ENCODE data around the gene ITFG1. TPM values are rescaled to one million over a fixed set of nuclear protein-coding genes. Genes with fewer than 3 reads are reported as not detected.

Gene ITFG1
- total RNA-seq, 4 donors from 2014 or later, result 40.7 to 54.0 (median 45.2) TPM

DNA sequence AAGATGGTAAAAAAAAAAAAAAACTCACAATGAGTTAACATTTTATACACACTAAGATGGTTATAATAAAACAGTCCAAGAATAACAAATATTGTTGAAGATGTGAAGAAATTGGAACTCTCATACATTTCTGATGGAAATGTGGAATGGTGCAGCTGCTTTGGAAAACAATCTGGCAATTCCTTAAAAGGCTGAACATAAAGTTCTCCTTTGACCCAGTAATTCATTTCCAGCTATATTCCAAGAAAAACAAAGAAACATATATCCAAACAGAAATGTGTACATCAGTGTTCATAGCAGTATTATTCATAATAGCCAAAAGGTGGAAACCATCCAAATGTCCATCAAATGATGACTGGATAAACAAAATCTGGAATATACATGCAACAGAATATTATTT lies 219.8 kb downstream of the ITFG1 start:
- no peak for ATAC-seq
- H3K27me3 ChIP-seq, result no peaks in the 10 kb centered on the region
- TF ChIP-seq, protein P1, sequence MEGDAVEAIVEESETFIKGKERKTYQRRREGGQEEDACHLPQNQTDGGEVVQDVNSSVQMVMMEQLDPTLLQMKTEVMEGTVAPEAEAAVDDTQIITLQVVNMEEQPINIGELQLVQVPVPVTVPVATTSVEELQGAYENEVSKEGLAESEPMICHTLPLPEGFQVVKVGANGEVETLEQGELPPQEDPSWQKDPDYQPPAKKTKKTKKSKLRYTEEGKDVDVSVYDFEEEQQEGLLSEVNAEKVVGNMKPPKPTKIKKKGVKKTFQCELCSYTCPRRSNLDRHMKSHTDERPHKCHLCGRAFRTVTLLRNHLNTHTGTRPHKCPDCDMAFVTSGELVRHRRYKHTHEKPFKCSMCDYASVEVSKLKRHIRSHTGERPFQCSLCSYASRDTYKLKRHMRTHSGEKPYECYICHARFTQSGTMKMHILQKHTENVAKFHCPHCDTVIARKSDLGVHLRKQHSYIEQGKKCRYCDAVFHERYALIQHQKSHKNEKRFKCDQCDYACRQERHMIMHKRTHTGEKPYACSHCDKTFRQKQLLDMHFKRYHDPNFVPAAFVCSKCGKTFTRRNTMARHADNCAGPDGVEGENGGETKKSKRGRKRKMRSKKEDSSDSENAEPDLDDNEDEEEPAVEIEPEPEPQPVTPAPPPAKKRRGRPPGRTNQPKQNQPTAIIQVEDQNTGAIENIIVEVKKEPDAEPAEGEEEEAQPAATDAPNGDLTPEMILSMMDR (IDR thresholded peaks at IDR 0.05), result no peak
- no peak for TF ChIP-seq POLR2A (IDR thresholded peaks at IDR 0.05)
- TF ChIP-seq POLR2AphosphoS5 (IDR thresholded peaks at IDR 0.05), result no peak
- TF ChIP-seq EP300 (IDR thresholded peaks at IDR 0.05), result no peak
- no peaks in the 10 kb centered on the region for H3K9me3 ChIP-seq
- no peak overlapping the region for H3K27ac ChIP-seq
- H3K4me3 ChIP-seq, result no peak overlapping the region
- no peaks in the 10 kb centered on the region for H3K4me1 ChIP-seq
- peaks cover 0 to 25% of the 10 kb centered on the region in 2 donors for H3K36me3 ChIP-seq

DNA sequence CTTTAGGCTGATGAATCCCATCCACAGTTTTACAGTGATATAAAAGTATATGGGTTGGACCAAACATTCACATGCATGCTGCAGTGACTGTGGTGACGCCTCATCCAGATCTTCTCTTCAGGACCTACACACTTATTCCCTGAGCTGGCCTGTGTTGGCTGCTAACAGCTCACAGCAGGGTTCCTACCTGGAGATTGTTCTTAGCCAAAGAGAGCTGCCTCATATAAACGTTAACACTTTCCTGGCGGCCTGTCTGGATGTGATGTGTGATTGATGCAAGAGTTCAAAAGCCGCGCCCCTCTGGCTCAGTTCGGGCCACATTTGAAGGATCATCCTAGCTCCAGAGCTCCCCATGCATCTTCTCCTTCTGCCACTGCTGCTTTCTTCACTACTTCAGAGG lies 224.1 kb downstream of the ITFG1 start:
- H3K27me3 ChIP-seq, result no peaks in the 10 kb centered on the region
- no peaks in the 10 kb centered on the region for H3K4me1 ChIP-seq
- H3K4me3 ChIP-seq, result no peak overlapping the region
- H3K36me3 ChIP-seq, result peaks cover 0 to 36% of the 10 kb centered on the region in 2 donors
- H3K27ac ChIP-seq, result no peak overlapping the region
- no peaks in the 10 kb centered on the region for H3K9me3 ChIP-seq
- ATAC-seq, result no peak
- 73 to 80% methylated on average over 1 to 6 of the region's 6 CpGs for WGBS, 2 donors (ENCODE audit: low coverage in 1 of 2)
- TF ChIP-seq POLR2AphosphoS5 (IDR thresholded peaks at IDR 0.05) (no peak), EP300 (IDR thresholded peaks at IDR 0.05) (no peak), POLR2A (IDR thresholded peaks at IDR 0.05) (no peak)
- TF ChIP-seq, protein P1 (IDR thresholded peaks at IDR 0.05), result no peak

DNA sequence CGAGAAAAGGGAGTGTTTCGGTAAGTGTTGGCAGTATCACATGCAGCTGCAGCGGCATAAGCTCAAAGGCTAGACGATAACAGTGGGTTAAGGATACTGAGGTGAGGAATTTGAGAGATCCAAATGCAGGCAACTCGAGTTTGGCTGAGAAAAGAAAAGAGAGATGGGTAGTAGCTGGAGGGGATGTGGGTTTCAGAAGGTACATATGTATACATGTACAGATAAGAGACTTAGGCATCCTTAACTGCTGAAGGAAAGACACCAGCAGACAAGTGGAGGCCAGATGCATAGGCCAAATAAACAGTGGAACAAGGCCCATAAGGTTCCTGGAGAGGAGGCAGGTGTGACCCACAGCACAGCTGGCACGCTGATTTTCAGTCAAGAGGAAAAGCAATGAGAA lies 230.6 kb downstream of the ITFG1 start:
- Histone ChIP-seq H3K27me3 (no peaks in the 10 kb centered on the region), H3K4me1 (no peaks in the 10 kb centered on the region), H3K9me3 (no peaks in the 10 kb centered on the region), H3K27ac (no peak overlapping the region), H3K36me3 (peaks cover 0 to 30% of the 10 kb centered on the region in 2 donors), H3K4me3 (no peak overlapping the region)
- ATAC-seq, result no peak
- WGBS, 2 donors (ENCODE audit: low coverage in 1 of 2), result 83 to 87% methylated on average over 3 to 5 of the region's 6 CpGs
- TF ChIP-seq POLR2A (IDR thresholded peaks at IDR 0.05) (no peak), EP300 (IDR thresholded peaks at IDR 0.05) (no peak), POLR2AphosphoS5 (IDR thresholded peaks at IDR 0.05) (no peak)
- TF ChIP-seq, protein P1 (IDR thresholded peaks at IDR 0.05), result no peak

DNA sequence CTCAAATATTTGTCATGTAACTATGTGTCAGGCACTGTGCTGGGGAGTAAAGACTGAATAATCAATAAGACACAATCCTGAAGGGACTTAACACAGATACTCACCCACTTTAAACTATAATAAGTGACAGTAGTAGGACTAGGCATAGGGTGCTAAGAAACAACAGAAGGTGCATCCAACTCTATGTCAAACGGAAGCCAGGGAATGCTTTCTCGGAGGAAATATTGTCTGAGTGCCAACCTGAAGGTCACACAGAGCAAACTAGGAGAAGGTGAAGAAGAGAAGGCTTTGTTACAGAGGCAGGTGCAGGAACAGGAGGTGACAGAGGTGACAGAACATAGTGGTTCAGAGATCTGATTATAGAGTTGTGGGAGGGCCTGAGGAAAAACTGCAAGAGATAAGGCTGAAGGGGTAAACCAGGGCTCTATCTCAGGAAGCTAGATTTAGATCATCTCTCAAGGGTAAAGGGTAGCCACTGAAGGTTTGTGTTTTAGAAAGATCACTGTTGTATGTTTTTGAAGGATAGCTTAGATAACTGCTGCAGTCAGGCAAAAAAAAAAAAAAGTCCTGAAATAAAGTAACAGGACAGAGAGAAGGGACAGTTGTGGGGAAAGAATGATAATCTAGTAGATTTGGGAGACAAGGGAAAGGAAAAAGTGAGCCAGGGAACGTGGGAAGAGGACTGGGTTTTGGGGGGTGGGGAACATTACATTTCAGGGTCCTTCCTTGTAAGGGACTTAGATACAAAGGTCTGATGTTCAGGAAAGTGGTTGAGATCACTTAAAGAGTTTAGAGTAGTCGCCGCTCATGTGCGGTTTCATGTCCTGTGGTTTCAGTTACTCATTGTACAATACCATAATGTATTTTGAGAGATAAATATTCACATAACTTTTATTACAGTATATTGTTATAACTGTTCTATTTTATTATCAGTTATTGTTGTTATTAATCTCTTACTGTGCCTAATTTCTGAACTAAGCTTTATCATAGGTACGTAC lies 231.5 kb downstream of the ITFG1 start:
- no peak for TF ChIP-seq EP300 (IDR thresholded peaks at IDR 0.05)
- no peak for TF ChIP-seq POLR2AphosphoS5 (IDR thresholded peaks at IDR 0.05)
- TF ChIP-seq, protein P1 (IDR thresholded peaks at IDR 0.05), result no peak
- TF ChIP-seq POLR2A (IDR thresholded peaks at IDR 0.05), result no peak
- Histone ChIP-seq H3K36me3 (peaks cover 0 to 30% of the 10 kb centered on the region in 2 donors), H3K4me1 (no peaks in the 10 kb centered on the region), H3K9me3 (no peaks in the 10 kb centered on the region), H3K27me3 (no peaks in the 10 kb centered on the region), H3K4me3 (no peak overlapping the region), H3K27ac (no peak overlapping the region)
- no peak for ATAC-seq
- 83 to 87% methylated on average over 6 to 7 of the region's 7 CpGs for WGBS, 2 donors (ENCODE audit: low coverage in 1 of 2)

DNA sequence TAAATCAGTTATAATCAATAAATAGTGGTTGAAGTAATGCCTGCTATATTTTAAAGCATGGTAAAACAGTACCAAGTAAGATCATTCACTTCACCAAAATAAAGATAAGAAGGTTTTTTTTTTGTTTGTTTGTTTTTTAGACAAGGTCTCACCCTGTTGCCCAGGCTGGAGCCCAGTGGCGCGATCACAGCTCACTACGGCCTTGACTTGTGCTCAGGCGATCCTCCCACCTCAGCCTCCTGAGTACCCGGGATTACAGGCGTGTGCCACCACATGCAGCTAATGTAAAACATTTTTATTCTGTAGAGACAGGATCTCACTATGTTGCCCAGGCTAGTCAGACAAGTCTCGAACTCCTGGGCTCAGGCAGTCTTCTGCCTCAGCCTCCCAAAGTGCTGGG lies 232.6 kb downstream of the ITFG1 start:
- TF ChIP-seq, protein P1 (IDR thresholded peaks at IDR 0.05), result no peak
- TF ChIP-seq POLR2A (IDR thresholded peaks at IDR 0.05), result no peak
- TF ChIP-seq POLR2AphosphoS5 (IDR thresholded peaks at IDR 0.05), result no peak
- no peak for TF ChIP-seq EP300 (IDR thresholded peaks at IDR 0.05)
- 94 to 100% methylated on average over 4 to 7 of the region's 7 CpGs for WGBS, 2 donors (ENCODE audit: low coverage in 1 of 2)

More for the DNA sequence above, 232.6 kb downstream of the ITFG1 start:
- ATAC-seq, result no peak
- Histone ChIP-seq H3K4me3 (no peak overlapping the region), H3K9me3 (no peaks in the 10 kb centered on the region), H3K36me3 (peaks cover 0 to 25% of the 10 kb centered on the region in 2 donors), H3K4me1 (no peaks in the 10 kb centered on the region), H3K27me3 (no peaks in the 10 kb centered on the region), H3K27ac (no peak overlapping the region)

All from gastroesophageal sphincter (tissue), 4 donors.